Activated CD8-positive, alpha-beta T cell treated with anti-CD3 and anti-CD28 coated beads for 36 hours (primary cell): ENCODE data around the gene KIF26B. TPM values are rescaled to one million over a fixed set of nuclear protein-coding genes. Genes with fewer than 3 reads are reported as not detected.

ENCODE experiments used
- ATAC-seq: fragments of 200-7000 bp; cut with Tn5 transposase; one replicate; pipeline ENCODE4 v1.10.0; 2021; ENCODE audit warnings: mild to moderate bottlenecking, moderate library complexity
- CTCF ChIA-PET: fragments of 350-600 bp; sonication (Branson Sonifier 250); formaldehyde crosslinking; loops from one replicate; lab custom pipeline; 2021; ENCODE audit warnings: antibody characterized with exemption; lab: Charles Lee
- POLR2A ChIA-PET: fragments of 350-600 bp; sonication (Branson Sonifier 250); formaldehyde crosslinking; loops from one replicate; lab custom pipeline; 2021; ENCODE audit warnings: antibody characterized with exemption; lab: Charles Lee
- DNase-seq: peaks from one replicate; pipeline ENCODE4 v3.0.0-alpha.2; 2020
- H3K27ac Mint-ChIP-seq: one replicate; pipeline ENCODE4 v1.8.0; 2021; ENCODE audit warnings: mild to moderate bottlenecking, mixed read lengths
- H3K27me3 Mint-ChIP-seq: one replicate; pipeline ENCODE4 v1.8.0; 2021; ENCODE audit warnings: mixed read lengths
- H3K36me3 Mint-ChIP-seq: one replicate; pipeline ENCODE4 v1.8.0; 2021; ENCODE audit warnings: low read depth, mixed read lengths
- H3K4me1 Mint-ChIP-seq: one replicate; pipeline ENCODE4 v1.8.0; 2021; ENCODE audit warnings: low read depth, mixed read lengths
- H3K4me3 Mint-ChIP-seq: one replicate; pipeline ENCODE4 v1.8.0; 2021; ENCODE audit warnings: mild to moderate bottlenecking, moderate library complexity, mixed read lengths
- H3K9me3 Mint-ChIP-seq: one replicate; pipeline ENCODE4 v1.8.0; 2021; ENCODE audit warnings: mixed read lengths
- CTCF ChIP-seq: fragments of 200-600 bp; IDR thresholded peaks from one replicate; pipeline ENCODE4 v1.8.0; 2022; ENCODE audit warnings: antibody characterized with exemption, mild to moderate bottlenecking
- intact Hi-C: fragments of 100-400 bp; cut with micrococcal nuclease; formaldehyde crosslinking; loops from one replicate; pipeline ENCODE4 v1.10.0; 2022
- total RNA-seq, 2 experiments: library from RNA; stranded (reverse); gene quantifications; one replicate each; pipeline ENCODE4 v1.2.3, GENCODE V29; 2021

The KIF26B gene
- total RNA-seq, 2 experiments from 2014 or later: 0.16 TPM

GRCh38 chr1:245457562-245457961 is 302.8 kb downstream of the KIF26B start:
- intact Hi-C loops: no loop called here
- Mint-ChIP-seq H3K9me3 (no peaks in the 10 kb centered on the region), H3K36me3 (no peaks in the 10 kb centered on the region), H3K27ac (no peak overlapping the region), H3K4me3 (no peak overlapping the region), H3K4me1 (no peaks in the 10 kb centered on the region), H3K27me3 (no peaks in the 10 kb centered on the region)
- ChIA-PET CTCF (no interaction called here), POLR2A (no interaction called here)
- no peak for ATAC-seq
- DNase-seq: no peak
- TF ChIP-seq CTCF: no peak

- Mint-ChIP-seq H3K27ac (no peak overlapping the region), H3K9me3 (no peaks in the 10 kb centered on the region), H3K4me3 (no peak overlapping the region), H3K27me3 (no peaks in the 10 kb centered on the region), H3K36me3 (no peaks in the 10 kb centered on the region), H3K4me1 (no peaks in the 10 kb centered on the region)
- ATAC-seq (no peak), DNase-seq (no peak)
- TF ChIP-seq CTCF: no peak
- intact Hi-C loops: no loop called here
- ChIA-PET CTCF (no interaction called here), POLR2A (no interaction called here)
Measured at GRCh38 chr1:245458234-245458633, 303.4 kb downstream of the KIF26B start.

- no peaks in the 10 kb centered on the region for H3K36me3 Mint-ChIP-seq
- no peak overlapping the region for H3K4me3 Mint-ChIP-seq
- DNase-seq (no peak), ATAC-seq (no peak)
- no peaks in the 10 kb centered on the region for H3K4me1 Mint-ChIP-seq
- H3K27me3 Mint-ChIP-seq: no peaks in the 10 kb centered on the region
- no peak for TF ChIP-seq CTCF
- no peaks in the 10 kb centered on the region for H3K9me3 Mint-ChIP-seq
- intact Hi-C loops: no loop called here
- ChIA-PET CTCF (no interaction called here), POLR2A (no interaction called here)
- no peak overlapping the region for H3K27ac Mint-ChIP-seq
Measured at GRCh38 chr1:245458761-245459174, 304.0 kb downstream of the KIF26B start.

- intact Hi-C loops: no loop called here
- POLR2A ChIA-PET: no interaction called here
- Mint-ChIP-seq H3K36me3 (no peaks in the 10 kb centered on the region), H3K9me3 (no peaks in the 10 kb centered on the region), H3K4me1 (no peaks in the 10 kb centered on the region), H3K27me3 (no peaks in the 10 kb centered on the region), H3K4me3 (no peak overlapping the region), H3K27ac (no peak overlapping the region)
- DNase-seq (no peak), ATAC-seq (no peak)
- CTCF ChIA-PET: interaction anchor here (0.6 kb wide), 1 partner anchor 56 kb away, joined by 3 read pairs; no protein-coding TSS in a partner anchor
- no peak for TF ChIP-seq CTCF
Measured at GRCh38 chr1:245459621-245460020, 304.8 kb downstream of the KIF26B start.

GRCh38 chr1:245461681-245462080 is 306.9 kb downstream of the KIF26B start:
- no peak overlapping the region for H3K27ac Mint-ChIP-seq
- TF ChIP-seq CTCF: no peak
- intact Hi-C loops: no loop called here

More at GRCh38 chr1:245461681-245462080, 306.9 kb downstream of the KIF26B start:
- H3K4me1 Mint-ChIP-seq: no peaks in the 10 kb centered on the region
- ChIA-PET POLR2A (no interaction called here), CTCF (no interaction called here)
- no peak overlapping the region for H3K4me3 Mint-ChIP-seq
- no peaks in the 10 kb centered on the region for H3K9me3 Mint-ChIP-seq
- no peaks in the 10 kb centered on the region for H3K36me3 Mint-ChIP-seq
- ATAC-seq (no peak), DNase-seq (no peak)
- H3K27me3 Mint-ChIP-seq: no peaks in the 10 kb centered on the region
